ENCODE data around the gene TBP.

Gene TBP

GRCh38 chr6:170535004-170535403, 19.2 kb upstream of the TBP start:
- DNase-seq (ENCODE audit: low spot score), result no peak

GRCh38 chr6:170536671-170537070, 17.5 kb upstream of the TBP start:
- DNase-seq (ENCODE audit: low spot score), result no peak

- no peak for DNase-seq (ENCODE audit: low spot score)
Measured at GRCh38 chr6:170537329-170537728, 16.8 kb upstream of the TBP start.

- no peak for DNase-seq (ENCODE audit: low spot score)
Measured at GRCh38 chr6:170542031-170542719, 12.0 kb upstream of the TBP start.

- DNase-seq (ENCODE audit: low spot score), result no peak
Measured at GRCh38 chr6:170545405-170545804, 8.8 kb upstream of the TBP start.

GRCh38 chr6:170552765-170553533, 1.2 kb upstream of the TBP start, which contains the start of gene PSMB1:
Gene PSMB1, minus strand, starts transcription at chr6:170553307. Its CDS starts 65 bp downstream, at chr6:170553242.
- DNase-seq (ENCODE audit: low spot score), result peak; percentile 79

- no peak for DNase-seq (ENCODE audit: low spot score)
Measured at GRCh38 chr6:170553534-170554012, 596 bp upstream of the TBP start.

- DNase-seq (ENCODE audit: low spot score), result no peak
Measured at GRCh38 chr6:170554796-170555137, 598 bp downstream of the TBP start.

GRCh38 chr6:170555305-170555704, 1.1 kb downstream of the TBP start:
- DNase-seq (ENCODE audit: low spot score), result no peak

- DNase-seq (ENCODE audit: low spot score), result no peak
Measured at GRCh38 chr6:170561555-170561954, 7.4 kb downstream of the TBP start.

GRCh38 chr6:170564936-170565530, 10.9 kb downstream of the TBP start:
- no peak for DNase-seq (ENCODE audit: low spot score)

GRCh38 chr6:170572704-170573466, 18.7 kb downstream of the TBP start:
- DNase-seq (ENCODE audit: low spot score), result no peak

- DNase-seq (ENCODE audit: low spot score), result peak; percentile 13
Measured at GRCh38 chr6:170575250-170575649, 21.1 kb downstream of the TBP start.

- DNase-seq (ENCODE audit: low spot score), result no peak
Measured at GRCh38 chr6:170578909-170579308, 24.7 kb downstream of the TBP start.

GRCh38 chr6:170583756-170584180, 29.6 kb downstream of the TBP start:
- no peak for DNase-seq (ENCODE audit: low spot score)

- DNase-seq (ENCODE audit: low spot score), result peak; percentile 97
Measured at GRCh38 chr6:170584181-170584953, 30.2 kb downstream of the TBP start, which contains the start of gene PDCD2. Gene PDCD2, minus strand, starts transcription at chr6:170584637. Its CDS starts 56 bp downstream, at chr6:170584581.

- no peak for DNase-seq (ENCODE audit: low spot score)
Measured at GRCh38 chr6:170584954-170585498, 30.9 kb downstream of the TBP start.

- no peak for DNase-seq (ENCODE audit: low spot score)
Measured at GRCh38 chr6:170590725-170591124, 36.6 kb downstream of the TBP start.

- no peak for DNase-seq (ENCODE audit: low spot score)
Measured at GRCh38 chr6:170596426-170596825, 42.3 kb downstream of the TBP start.

GRCh38 chr6:170597278-170597677, 43.1 kb downstream of the TBP start:
- no peak for DNase-seq (ENCODE audit: low spot score)

Measured in HuH-7 (cell line).